HG03025 (cell line): ENCODE measurements around the gene HECTD2.
"Not testable (repeated sequence)": the region's sequence is repeated elsewhere in the genome, so short reads cannot be mapped to it uniquely, and the experiment has no call there.

Experiments used
- ATAC-seq: cut with Tn5 transposase; IDR thresholded peaks from one replicate; pipeline ENCODE4 v1.9.1; 2021; ENCODE audit warnings: mild to moderate bottlenecking, moderate library complexity; ENCODE audit not compliant: unreplicated experiment, low FRiP score

Gene HECTD2, protein sequence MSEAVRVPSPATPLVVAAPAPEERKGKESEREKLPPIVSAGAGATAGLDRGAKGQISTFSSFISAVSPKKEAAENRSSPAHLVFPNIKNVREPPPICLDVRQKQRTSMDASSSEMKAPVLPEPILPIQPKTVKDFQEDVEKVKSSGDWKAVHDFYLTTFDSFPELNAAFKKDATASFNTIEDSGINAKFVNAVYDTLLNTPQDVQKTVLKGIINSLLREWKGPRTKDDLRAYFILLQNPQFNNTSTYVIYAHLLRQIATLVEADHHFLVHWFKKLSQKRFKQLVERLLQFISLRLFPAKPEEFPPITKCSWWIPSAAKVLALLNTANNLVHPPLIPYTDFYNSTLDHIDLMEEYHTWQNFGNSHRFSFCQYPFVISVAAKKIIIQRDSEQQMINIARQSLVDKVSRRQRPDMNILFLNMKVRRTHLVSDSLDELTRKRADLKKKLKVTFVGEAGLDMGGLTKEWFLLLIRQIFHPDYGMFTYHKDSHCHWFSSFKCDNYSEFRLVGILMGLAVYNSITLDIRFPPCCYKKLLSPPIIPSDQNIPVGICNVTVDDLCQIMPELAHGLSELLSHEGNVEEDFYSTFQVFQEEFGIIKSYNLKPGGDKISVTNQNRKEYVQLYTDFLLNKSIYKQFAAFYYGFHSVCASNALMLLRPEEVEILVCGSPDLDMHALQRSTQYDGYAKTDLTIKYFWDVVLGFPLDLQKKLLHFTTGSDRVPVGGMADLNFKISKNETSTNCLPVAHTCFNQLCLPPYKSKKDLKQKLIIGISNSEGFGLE

GRCh38 chr10:91409869-91410637 lies at the start of gene HECTD2:
Gene HECTD2 (plus strand): TSS chr10:91410344. CDS start chr10:91410439, 95 bp downstream.
- ATAC-seq, result peak; percentile 87

DNA sequence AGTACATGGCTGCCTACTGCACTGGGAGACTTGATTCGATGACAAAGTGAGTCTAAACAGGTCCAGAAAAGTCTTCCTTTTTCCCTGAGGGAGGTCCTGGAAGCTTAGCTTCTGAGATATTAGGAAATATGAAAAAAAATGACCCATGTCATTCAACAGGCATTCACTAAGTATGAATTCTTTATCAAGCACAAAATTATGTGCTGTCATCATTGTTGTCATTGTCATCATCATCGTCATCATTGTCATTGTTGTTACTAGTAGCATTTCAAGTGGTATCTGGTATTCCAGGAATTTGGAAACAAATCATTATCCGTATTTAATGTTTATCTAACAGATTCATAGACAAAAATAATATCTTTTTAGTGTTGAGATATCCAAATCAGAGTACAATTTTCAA lies 49.7 kb upstream of the HECTD2 start:
- no peak for ATAC-seq

DNA sequence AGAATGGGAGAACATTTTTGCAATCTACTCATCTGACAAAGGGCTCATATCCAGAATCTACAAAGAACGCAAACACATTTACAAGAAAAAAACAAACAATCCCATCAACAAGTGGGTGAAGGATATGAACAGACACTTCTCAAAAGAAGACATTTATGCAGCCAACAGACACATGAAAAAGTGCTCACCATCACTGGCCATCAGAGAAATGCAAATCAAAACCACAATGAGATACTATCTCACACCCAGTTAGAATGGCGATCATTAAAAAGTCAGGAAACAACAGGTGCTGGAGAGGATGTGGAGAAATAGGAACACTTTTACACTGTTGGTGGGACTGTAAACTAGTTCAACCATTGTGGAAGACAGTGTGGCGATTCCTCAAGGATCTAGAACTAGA lies 44.6 kb upstream of the HECTD2 start:
- not testable (repeated sequence) for ATAC-seq

DNA sequence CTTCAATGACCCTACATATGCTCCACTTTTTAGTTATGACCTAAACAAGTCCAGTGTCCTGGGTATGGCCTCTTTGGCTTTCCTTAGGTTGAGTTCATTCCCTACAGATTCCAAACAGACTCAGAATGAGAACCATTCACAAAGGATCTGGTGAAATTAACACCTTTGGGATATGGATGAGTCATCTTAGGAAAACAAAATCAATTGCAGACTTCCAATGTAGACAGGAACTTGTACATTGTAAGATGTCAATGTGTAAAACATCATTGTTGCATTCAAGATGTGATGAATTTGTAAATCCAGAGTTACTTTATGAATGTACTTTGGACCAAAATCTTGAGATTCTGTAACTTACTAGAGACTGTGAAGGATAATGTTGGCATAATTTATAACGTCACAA lies 43.4 kb upstream of the HECTD2 start:
- no peak for ATAC-seq

GRCh38 chr10:91367127-91367531 lies 43.0 kb upstream of the HECTD2 start:
- ATAC-seq, result no peak

DNA sequence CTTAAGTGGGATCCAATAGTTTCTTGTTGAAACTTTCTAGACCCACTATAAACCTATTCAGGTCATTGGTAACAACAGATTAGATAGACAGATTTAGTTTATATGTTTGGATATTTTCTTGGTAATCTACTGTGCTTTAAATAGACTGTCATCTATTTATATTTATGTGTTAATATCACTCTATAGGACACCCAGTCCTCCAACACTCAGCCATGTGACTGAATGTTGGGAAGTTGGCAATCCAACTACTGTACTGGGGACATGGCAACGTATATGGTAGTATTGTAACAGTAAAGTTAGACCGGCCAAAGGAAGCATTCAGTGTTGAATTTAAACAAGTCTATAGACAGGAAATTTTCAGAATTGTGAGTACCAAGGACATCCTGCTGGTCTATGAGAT lies 42.6 kb upstream of the HECTD2 start:
- no peak for ATAC-seq

DNA sequence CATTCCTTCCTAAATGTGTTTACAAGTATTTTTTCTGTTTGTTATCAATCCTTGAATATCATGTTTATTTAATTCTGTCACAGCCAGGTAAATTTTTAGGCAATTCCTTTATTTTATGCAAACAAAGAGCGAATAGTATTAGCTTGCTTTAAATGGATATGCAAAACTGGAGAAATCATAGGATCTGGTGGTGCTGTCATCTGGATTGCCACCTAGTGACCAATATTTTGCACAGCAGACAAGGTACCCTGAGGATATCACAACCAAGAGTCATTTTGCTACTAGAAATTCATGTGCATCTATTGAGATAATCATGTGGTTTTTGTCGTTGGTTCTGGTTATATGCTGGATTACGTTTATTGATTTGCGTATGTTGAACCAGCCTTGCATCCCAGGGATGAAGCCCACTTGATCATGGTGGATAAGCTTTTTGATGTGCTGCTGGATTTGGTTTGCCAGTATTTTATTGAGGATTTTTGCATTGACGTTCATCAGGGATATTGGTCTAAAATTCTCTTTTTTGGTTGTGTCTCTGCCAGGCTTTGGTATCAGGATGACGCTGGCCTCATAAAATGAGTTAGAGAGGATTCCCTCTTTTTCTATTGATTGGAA lies 40.1 kb upstream of the HECTD2 start:
- ATAC-seq, result not testable (repeated sequence)

DNA sequence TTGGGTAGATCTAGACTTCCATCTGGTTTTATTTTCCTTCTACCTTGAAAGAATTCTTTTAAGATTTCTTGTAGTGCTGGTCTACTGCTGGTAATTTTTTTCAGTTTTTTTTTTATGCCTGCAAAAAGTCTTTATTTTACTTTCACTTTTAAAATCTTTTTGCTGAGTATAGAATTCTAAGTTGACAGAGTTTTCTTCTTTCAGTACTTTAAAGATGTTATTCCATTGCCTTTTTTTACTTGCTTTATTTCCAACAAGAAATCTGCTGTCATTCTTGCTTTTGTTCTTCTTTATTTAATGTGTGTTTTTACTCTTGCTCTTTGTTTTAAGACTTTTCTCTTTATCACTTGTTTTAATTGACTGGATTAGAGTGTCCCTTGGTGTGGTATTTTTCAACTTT lies 36.1 kb upstream of the HECTD2 start:
- no peak for ATAC-seq

DNA sequence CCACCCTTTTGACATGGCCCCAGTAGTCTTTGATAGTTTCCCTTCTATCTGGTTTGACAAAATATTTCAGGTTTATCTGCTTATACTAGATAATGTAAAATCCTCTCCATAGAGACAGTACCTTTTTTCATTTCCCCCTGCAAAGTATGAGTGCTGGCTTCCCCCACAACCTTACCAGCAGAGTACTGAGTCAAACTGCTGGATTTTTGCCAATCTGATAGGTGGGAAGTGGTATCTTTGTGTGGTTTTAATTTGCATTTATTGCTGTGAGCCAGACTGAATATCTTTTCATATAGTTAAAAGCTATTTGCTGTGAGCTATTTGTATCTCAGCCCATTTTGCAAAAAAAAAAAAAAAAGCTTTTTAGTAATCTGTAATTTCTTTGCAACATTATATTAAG lies 32.1 kb upstream of the HECTD2 start:
- no peak for ATAC-seq

DNA sequence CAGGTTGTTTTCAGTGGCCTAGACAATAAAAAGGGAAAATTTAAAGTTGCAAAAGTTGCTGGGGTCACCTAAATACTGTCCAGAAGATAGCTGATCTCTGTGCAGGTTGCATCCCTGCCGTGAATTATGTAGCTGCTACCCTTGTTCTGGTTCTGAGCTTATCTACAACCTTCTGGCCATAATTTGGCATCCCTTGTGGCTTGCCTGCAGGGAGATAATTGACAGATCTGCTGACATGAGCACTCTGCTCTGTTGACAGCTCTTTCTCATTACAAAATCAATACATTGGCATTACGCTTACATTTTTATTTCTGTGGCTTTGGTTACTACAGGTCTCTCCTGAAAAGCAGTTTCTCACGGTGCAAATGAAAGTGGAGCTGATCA lies 29.3 kb upstream of the HECTD2 start:
- ATAC-seq, result no peak

DNA sequence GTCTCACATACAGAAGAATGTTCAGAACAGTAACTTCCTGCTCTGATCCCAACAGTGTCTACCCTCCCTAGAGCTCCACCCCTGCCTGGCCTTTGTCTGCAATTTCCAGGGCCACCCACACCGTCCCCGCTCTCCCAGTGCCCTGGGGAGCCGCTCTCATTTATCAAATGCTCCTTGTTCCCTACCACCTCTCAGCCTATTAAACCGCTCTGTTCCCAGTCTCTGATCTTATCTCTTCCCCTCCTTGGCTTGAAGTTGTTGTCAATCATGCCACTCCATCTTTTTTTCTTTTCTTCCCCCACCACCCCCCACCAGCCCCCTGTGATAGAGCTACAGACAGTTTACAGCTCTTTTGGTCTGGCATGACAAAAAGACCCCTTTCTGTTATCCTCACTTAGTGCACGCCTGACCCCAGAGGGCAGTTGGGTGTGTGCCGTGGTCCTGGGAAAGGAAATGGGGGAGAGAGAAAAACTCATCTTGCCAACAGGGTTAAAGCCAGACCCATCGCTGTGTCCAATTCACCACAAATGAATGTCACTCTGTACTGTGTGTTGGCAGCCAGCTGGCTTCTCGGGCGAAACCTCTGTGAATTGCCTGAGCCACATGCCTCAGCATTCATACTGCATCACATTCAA lies 28.8 kb upstream of the HECTD2 start:
- no peak for ATAC-seq

DNA sequence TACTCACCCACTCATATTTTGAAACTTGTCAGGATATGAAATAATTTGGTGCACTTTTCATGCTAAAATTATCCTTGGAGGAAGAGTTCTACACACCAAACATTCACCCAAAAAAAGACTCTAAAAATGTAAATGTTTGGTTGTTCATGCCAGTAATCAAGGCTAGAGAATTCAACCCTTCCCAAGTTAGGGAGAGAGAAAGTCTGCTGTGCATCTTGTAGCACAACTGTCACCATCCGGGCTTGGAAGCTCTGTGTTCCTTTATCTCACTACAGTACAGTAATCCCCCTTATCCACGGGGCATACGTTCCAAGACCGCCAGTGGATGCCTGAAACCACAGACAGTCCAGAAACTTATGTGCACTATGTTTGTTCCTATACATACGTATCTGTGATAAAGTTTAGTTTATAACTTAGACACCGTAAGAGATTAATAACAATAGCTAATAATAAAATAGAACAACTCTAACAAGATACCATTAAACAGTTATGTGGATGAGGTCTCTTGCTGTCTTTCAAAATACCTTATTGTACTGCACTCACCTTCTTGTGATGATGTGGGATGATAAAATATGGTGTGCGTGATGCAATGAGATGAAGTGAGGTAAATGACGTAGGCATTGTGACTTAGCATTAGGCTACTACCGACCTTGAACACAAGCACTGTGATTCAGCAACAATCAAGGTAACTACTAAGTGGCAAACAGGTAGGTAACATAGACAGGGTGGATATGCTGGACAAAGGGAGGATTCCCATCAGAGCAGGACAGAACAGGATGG lies 24.6 kb upstream of the HECTD2 start:
- ATAC-seq, result no peak

DNA sequence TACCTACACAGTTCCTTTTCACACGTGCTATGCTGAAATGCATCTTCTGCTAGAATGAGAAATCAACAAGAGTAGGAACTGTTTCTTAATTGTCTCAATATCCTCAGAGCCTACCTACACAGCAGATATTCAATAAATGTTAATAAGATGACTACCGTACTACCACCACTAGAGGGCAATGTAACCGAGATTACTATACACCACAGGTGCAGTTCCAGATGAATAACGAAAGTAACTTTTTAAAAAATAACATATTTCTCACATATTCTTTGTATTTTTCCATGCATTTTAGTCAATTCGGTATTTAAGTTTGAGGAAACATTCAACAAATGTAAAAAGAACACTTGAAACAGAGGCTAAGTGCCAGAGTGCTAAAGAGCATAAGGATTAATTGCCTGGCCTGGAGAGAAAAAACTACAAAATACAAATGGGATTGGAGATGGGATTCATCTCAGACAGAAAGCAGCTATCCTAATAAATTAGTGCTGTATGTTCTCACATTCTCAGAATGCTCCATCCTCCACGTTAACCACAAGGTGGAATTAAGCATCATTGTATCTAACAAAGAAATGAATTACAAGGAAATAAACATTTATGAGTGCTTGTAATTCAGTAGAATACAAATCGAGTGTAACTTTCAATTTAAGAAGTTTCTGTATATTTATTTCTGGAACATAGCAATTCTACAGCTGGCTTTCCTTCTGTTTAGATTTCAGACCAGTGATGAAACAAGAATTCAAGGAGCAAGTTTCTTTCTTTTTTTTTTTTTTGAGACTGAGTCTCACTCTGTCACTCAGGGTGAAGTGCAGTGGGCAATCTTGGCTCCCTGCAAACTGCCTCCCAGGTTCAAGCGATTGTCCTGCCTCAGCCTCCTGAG lies 20.3 kb upstream of the HECTD2 start:
- ATAC-seq, result peak; percentile 74

DNA sequence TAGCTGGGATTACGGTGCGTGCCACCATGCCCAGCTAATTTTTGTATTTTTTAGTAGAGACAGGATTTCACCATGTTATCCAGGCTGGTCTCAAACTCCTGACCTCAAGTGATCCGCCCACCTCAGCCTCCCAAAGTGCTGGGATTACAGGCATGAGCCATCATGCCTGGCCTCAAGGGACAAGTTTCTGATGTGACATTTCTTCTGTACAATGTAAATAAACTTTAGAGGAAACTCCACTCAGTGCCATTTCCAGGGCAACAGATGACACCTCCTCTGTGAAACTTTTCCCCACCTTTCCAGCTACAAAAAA lies 19.7 kb upstream of the HECTD2 start:
- ATAC-seq, result not testable (repeated sequence)

DNA sequence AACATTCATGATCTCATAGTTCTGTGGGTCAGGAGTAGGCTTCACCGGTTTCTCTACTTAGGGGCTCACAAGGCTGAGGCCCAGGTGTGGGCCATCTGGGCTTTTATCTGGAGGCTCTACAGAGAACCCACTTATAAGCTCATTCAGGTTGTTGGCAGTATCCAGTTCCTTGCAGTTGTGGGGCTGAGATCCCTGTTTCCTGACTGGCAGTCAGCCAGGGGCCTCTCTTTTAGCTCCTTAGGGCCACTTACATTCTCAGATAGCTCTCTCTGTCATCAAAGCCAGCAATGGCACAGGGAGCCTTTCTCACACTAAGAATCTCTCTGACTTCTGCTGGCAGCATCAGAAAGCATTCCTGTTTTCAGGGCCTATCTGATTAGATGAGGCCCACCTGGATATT lies 18.2 kb upstream of the HECTD2 start:
- ATAC-seq, result no peak

DNA sequence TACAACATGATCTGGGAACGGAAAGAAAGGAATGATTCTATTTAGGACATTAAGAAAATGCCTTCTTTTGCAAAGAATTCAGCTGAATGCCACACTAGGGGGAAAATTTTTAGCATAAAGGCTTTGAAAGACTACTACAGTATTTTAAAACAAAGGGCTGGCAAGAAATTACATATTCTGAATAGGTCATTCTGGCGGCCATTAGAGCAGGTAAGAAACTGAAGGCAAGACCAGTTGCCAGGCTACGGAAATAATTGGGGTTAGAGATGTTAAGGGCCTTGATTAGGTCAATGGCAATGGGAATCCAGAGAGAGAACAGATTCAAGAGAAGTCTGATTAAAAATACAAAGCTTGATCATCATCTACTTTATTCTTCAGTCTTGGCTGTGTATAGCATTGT lies 3.8 kb upstream of the HECTD2 start:
- ATAC-seq, result no peak

DNA sequence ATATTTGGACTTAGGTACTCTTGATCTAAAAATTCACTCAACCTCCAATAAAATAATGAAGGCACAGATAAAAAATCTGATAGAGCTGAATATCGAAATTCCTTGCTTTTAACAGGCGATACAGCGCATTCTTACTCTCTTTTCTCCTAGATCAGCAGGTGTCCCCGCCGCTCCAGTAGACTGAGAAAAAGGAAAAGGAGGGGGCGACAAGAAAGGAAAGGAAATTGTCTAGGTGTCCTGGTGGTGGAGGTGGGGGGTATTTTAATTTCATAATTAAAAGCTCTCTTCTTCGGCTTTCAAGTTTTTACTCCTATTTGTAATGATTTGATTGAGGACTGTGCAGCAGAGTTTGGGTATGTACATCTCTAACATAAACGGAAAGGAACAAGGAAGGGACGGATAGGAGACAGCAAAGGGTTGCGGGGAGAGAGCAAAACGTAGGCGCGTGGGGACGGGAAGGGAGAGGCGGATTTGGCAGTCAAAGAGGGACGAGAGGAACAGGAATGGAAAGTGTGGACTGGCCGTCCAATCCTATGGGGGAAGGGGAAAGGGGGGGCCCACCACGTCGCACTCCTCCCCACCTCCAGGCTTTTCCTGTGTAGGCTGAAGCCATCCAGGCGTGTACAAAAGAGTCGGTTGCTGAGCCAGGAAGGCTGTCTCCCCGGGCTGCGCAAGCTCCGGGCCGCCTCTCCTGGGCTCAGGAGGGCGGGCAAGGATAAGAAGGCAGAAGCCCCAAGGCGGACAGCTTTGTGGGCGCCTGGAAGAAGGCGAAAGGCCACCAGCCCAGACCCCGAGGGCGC lies 875 bp upstream of the HECTD2 start:
- peak; percentile 33 for ATAC-seq
